Measurements from ENCODE around the gene GATAD2B. TPM values are rescaled to one million over a fixed set of nuclear protein-coding genes. Genes with fewer than 3 reads are reported as not detected.

GATAD2B gene
- total RNA-seq, 2 experiments from 2014 or later = 86.3 to 96.7 TPM

DNA sequence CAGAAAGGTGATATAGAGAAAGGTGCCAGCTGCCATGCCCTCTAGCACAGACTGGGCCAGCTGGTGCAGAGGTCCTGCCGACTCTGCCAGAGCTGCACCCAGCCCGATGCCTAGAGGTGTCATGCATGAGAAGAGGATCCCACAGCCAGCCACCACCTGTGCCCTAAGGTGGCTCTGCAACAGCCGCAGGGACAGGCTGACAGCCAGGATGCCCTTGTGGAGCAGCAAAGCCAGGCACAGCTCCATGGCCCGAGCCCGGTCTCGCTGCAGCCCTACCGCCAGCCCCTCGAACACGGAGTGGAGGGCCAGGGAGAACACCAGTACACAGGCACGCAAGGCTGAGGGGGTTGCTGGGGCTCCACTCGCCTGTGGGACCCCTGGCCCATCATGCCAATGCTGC, 37.4 kb upstream of the GATAD2B start:
- no peaks in the 10 kb centered on the region for H3K9me3 Mint-ChIP-seq
- POLR2A ChIA-PET = interaction anchor here (1.1 to 8.1 kb wide), 2 partner anchors 15 to 16 kb away, joined by 3 to 87 read pairs; partner anchors contain the start of gene DENND4B
- DNase-seq (no peak), ATAC-seq (ENCODE audit: low read depth) (no peak)
- peak overlapping the region; percentile 32 for H3K27ac Mint-ChIP-seq
- no peaks in the 10 kb centered on the region for H3K27me3 Mint-ChIP-seq
- no peak overlapping the region for H3K4me3 Mint-ChIP-seq
- H3K4me1 Mint-ChIP-seq = peaks cover 45% of the 10 kb centered on the region
- peaks cover 9% of the 10 kb centered on the region for H3K36me3 Mint-ChIP-seq

DNA sequence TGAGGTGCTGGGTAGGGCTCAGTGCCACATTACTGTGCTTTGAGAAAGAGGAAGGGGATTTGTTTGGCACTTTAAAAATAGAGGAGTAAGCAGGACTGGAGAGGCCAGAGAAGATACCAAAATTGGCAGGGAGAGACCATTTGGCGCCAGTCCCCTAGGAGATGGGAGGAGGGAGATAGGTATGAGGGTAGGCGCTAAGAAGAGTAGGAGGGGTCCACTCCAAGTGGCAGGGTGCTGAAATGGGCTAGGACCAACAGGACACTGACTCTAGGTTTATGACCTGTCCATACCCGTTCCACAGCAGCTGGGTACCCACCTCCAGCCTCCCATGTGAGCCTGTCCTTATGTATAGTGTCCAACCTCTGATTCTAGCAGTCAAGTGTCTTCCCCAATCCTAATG, 36.7 kb upstream of the GATAD2B start:
- no peaks in the 10 kb centered on the region for H3K9me3 Mint-ChIP-seq
- no peak for ATAC-seq (ENCODE audit: low read depth)
- DNase-seq = no peak
- POLR2A ChIA-PET = interaction anchor here (0.9 to 8.1 kb wide), 5 partner anchors 8 to 184 kb away, joined by 3 to 87 read pairs (median 5); partner anchors contain the start of genes CREB3L4, DENND4B, GATAD2B and SLC27A3
- H3K4me1 Mint-ChIP-seq = peaks cover 45% of the 10 kb centered on the region
- no peak overlapping the region for H3K4me3 Mint-ChIP-seq
- H3K27ac Mint-ChIP-seq = peak overlapping the region; percentile 24
- H3K36me3 Mint-ChIP-seq = peaks cover 9% of the 10 kb centered on the region
- no peaks in the 10 kb centered on the region for H3K27me3 Mint-ChIP-seq

DNA sequence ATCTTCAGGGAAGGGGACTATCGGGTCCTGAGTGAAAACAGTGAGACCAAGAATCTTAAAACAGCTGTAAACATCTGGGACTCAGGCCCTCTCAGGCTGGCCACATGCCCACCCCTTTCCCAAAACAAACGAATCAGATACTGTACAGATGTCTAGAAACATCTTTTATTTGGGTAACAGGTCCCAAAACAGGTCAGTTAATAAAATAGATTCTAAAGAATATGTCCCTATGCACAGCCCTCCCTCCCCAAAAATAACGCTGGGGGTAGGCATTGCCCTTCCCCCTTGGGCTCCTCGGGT, 36.1 kb upstream of the GATAD2B start:
- peak overlapping the region; percentile 98 for H3K27ac Mint-ChIP-seq
- no peaks in the 10 kb centered on the region for H3K27me3 Mint-ChIP-seq
- H3K36me3 Mint-ChIP-seq = peaks cover 12% of the 10 kb centered on the region
- ATAC-seq (ENCODE audit: low read depth) (no peak), DNase-seq (no peak)
- peaks cover 46% of the 10 kb centered on the region for H3K4me1 Mint-ChIP-seq
- POLR2A ChIA-PET = interaction anchor here (0.8 to 8.1 kb wide), 7 partner anchors 8 to 183 kb away, joined by 3 to 87 read pairs (median 5); partner anchors contain the start of genes CREB3L4, DENND4B, GATAD2B and JTB
- H3K9me3 Mint-ChIP-seq = no peaks in the 10 kb centered on the region
- peak overlapping the region; percentile 94 for H3K4me3 Mint-ChIP-seq

DNA sequence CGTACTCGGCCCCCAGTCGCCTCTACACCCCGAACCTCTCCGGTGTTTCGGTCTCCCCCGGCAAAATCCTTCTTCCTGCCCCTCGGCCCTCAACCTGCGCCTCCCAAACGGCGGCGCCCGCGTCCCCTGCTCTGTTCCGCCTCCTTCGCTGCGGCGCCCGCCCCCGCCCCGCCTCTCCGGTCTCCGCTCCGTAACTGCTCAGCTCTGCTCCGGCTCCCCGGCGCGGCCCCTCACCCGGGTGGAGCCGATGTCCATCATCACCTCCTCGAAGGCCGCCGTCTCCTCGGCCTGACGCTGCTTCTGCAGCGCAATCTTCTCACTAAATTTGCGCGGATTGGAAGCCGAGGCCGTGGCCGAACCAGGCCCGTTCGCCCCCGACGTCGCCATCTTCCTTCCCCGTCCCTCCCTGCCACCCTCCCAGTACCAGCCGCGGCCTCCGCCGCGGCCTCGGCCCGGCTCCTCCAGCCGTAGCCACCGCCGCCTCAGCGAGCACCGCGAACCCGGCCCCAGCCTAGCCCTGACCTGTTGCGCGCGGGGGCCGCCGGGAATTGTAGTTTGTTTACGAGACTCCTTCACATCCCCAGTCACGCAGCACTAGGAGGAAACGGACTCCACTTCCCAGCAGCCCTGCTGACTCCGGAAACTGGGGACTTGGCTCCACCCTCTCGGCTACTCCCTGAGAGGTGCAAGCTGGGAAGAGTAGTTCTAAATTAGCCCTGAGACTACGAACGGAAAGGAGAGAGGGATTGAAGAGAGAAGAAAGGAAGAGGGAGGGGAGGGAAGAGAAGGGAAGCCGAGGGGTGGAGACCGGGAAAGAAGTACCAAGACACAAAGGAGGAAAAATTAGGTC, 35.6 kb upstream of the GATAD2B start, which contains the start of gene CRTC2:
CRTC2 (minus strand) TSS at position 502 of the 850 bp plus-strand sequence; CDS start at position 387, 115 bp downstream.
- Mint-ChIP-seq H3K9me3 (no peaks in the 10 kb centered on the region), H3K27ac (peak within 1 kb of the TSS; percentile 98), H3K4me3 (peak within 1 kb of the TSS; percentile 94), H3K4me1 (peaks cover 45% of the 10 kb centered on the region), H3K36me3 (peaks cover 14% of the 10 kb centered on the region), H3K27me3 (no peaks in the 10 kb centered on the region)
- ATAC-seq (ENCODE audit: low read depth) (peak; percentile 86), DNase-seq (peak; percentile 94)
- POLR2A ChIA-PET = interaction anchor here (0.8 to 8.1 kb wide), 10 partner anchors 9 to 183 kb away, joined by 3 to 87 read pairs (median 6); partner anchors contain the start of genes CREB3L4, DENND4B, GATAD2B and JTB

DNA sequence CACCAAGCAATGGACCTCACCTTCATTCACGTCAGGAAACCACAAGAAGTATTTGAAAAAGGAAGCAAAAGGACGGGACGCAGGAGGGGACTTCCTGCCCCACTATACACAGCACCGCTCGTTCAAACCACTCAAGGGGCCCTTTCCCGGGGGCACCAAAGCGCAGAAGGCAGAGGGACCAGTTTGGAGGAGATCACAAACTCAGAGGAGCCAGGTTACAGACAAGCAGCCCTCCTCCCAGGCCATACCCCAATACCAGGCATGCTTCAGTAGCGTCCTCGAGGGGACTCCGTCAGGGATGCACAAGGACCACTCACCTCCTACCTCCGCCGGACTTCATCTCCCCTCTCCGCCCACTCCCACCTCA, 35.0 kb upstream of the GATAD2B start:
- peak overlapping the region; percentile 94 for H3K4me3 Mint-ChIP-seq
- H3K4me1 Mint-ChIP-seq = peaks cover 45% of the 10 kb centered on the region
- POLR2A ChIA-PET = interaction anchor here (0.8 to 8.1 kb wide), 8 partner anchors 9 to 35 kb away, joined by 3 to 87 read pairs (median 18); partner anchors contain the start of genes CREB3L4, DENND4B, GATAD2B and JTB
- no peaks in the 10 kb centered on the region for H3K27me3 Mint-ChIP-seq
- peak overlapping the region; percentile 98 for H3K27ac Mint-ChIP-seq
- no peaks in the 10 kb centered on the region for H3K9me3 Mint-ChIP-seq
- peak; percentile 19 for ATAC-seq (ENCODE audit: low read depth)
- DNase-seq = no peak
- peaks cover 16% of the 10 kb centered on the region for H3K36me3 Mint-ChIP-seq

- POLR2A ChIA-PET = interaction anchor here (1.2 to 8.1 kb wide), 7 partner anchors 10 to 35 kb away, joined by 3 to 87 read pairs (median 16); partner anchors contain the start of genes CREB3L4, DENND4B, GATAD2B and JTB
- H3K4me3 Mint-ChIP-seq = peak overlapping the region; percentile 94
- no peaks in the 10 kb centered on the region for H3K27me3 Mint-ChIP-seq
- H3K9me3 Mint-ChIP-seq = no peaks in the 10 kb centered on the region
- ATAC-seq (ENCODE audit: low read depth) (no peak), DNase-seq (no peak)
- peaks cover 19% of the 10 kb centered on the region for H3K36me3 Mint-ChIP-seq
- peaks cover 40% of the 10 kb centered on the region for H3K4me1 Mint-ChIP-seq
- H3K27ac Mint-ChIP-seq = peak overlapping the region; percentile 98
These were observed 34.4 kb upstream of the GATAD2B start for GRCh38 chr1:153956997-153957715.

- Mint-ChIP-seq H3K4me3 (no peak overlapping the region), H3K9me3 (no peaks in the 10 kb centered on the region), H3K27me3 (no peaks in the 10 kb centered on the region), H3K4me1 (peaks cover 39% of the 10 kb centered on the region), H3K27ac (no peak overlapping the region), H3K36me3 (peaks cover 31% of the 10 kb centered on the region)
- ATAC-seq (ENCODE audit: low read depth) = no peak
- no peak for DNase-seq
- POLR2A ChIA-PET = interaction anchor here (1.1 to 8.1 kb wide), 5 partner anchors 8 to 73 kb away, joined by 3 to 87 read pairs (median 5); partner anchors contain the start of genes DENND4B, JTB and SLC39A1
These were observed 32.1 kb upstream of the GATAD2B start for GRCh38 chr1:153954826-153955225.

GRCh38 chr1:153953859-153954365, 31.1 kb upstream of the GATAD2B start:
- Mint-ChIP-seq H3K4me1 (peaks cover 39% of the 10 kb centered on the region), H3K27me3 (no peaks in the 10 kb centered on the region), H3K36me3 (peaks cover 31% of the 10 kb centered on the region), H3K27ac (peak overlapping the region; percentile 36), H3K9me3 (no peaks in the 10 kb centered on the region), H3K4me3 (no peak overlapping the region)
- POLR2A ChIA-PET = interaction anchor here (1.0 to 8.1 kb wide), 5 partner anchors 9 to 72 kb away, joined by 3 to 87 read pairs (median 4); partner anchors contain the start of genes DENND4B and SLC39A1
- no peak for DNase-seq
- ATAC-seq (ENCODE audit: low read depth) = no peak

DNA sequence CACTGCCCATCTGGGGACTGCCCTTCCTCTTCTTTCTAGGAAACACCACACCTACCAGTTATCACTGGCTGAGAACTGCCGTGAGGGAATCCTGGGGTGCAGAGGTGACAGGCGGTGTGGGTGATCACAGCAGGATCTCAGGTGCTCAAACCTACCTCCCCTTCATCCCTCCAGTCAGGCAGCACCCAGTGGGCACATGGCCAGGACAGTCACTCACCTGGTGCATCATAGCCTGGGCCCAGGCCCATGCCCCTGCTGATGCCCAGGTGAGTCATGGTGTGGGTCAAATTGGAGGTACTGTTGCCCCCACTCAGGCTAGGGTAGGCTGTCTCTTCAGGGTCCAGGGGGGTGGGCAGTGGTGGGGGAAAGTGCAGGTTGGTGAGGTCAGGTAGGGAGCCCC, 29.0 kb upstream of the GATAD2B start:
- H3K27me3 Mint-ChIP-seq = no peaks in the 10 kb centered on the region
- POLR2A ChIA-PET = no interaction called here
- peaks cover 33% of the 10 kb centered on the region for H3K4me1 Mint-ChIP-seq
- ATAC-seq (ENCODE audit: low read depth) = no peak
- DNase-seq = no peak
- H3K36me3 Mint-ChIP-seq = peaks cover 31% of the 10 kb centered on the region
- no peak overlapping the region for H3K4me3 Mint-ChIP-seq
- H3K27ac Mint-ChIP-seq = no peak overlapping the region
- no peaks in the 10 kb centered on the region for H3K9me3 Mint-ChIP-seq

- DNase-seq (no peak), ATAC-seq (ENCODE audit: low read depth) (no peak)
- Mint-ChIP-seq H3K4me3 (no peak overlapping the region), H3K36me3 (peaks cover 31% of the 10 kb centered on the region), H3K27me3 (no peaks in the 10 kb centered on the region), H3K9me3 (no peaks in the 10 kb centered on the region), H3K27ac (no peak overlapping the region), H3K4me1 (peaks cover 27% of the 10 kb centered on the region)
- POLR2A ChIA-PET = no interaction called here
These were observed 28.4 kb upstream of the GATAD2B start for GRCh38 chr1:153951183-153951582.

DNA sequence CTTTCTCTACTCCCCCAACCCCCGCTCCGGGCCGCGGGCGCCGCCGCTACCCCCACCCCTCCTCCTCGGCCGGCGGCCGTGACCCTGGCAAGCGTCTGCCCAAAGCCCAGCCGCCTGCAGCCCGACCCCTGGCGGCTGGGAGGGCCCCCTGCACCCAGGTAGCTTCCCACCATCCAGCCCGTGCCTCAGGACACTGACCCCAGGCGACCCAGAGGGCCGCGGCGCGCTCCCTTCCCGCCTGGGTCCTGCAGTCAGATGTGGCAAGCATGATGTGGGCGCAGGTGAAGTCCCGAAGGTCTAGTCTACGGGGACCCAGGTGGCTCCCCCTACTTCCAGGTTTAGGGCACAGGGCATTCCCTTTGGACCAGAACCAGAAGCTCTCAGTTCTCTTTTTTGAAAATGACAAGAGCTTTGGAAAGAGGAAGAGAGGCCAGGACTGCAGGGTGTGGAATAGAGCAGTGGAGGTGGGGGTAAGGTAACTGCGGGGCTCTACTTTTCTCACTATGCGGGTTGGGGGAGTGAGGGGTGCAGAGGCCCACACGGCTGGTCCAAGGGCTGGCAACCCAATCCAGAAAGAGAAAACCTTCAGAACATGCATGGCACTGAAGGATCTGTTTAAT, 24.0 kb upstream of the GATAD2B start, which contains the start of gene DENND4B:
DENND4B (minus strand) TSS at position 97 of the 620 bp plus-strand sequence. CDS start 2,344 bp downstream, outside the sequence.
- peak within 1 kb of the TSS; percentile 96 for H3K27ac Mint-ChIP-seq
- H3K9me3 Mint-ChIP-seq = no peaks in the 10 kb centered on the region
- peaks cover 27% of the 10 kb centered on the region for H3K36me3 Mint-ChIP-seq
- POLR2A ChIA-PET = interaction anchor here (0.6 to 5.5 kb wide), 20 partner anchors 10 to 325 kb away, joined by 3 to 101 read pairs (median 6); partner anchors contain the start of genes CREB3L4, CRTC2, GATAD2B and HAX1
- no peaks in the 10 kb centered on the region for H3K27me3 Mint-ChIP-seq
- peak within 1 kb of the TSS; percentile 95 for H3K4me3 Mint-ChIP-seq
- H3K4me1 Mint-ChIP-seq = peaks cover 32% of the 10 kb centered on the region
- DNase-seq (no peak), ATAC-seq (ENCODE audit: low read depth) (peak; percentile 58)
